Common myeloid progenitor, CD34-positive (primary cell): ENCODE data around the gene ZGRF1.

Experiments used
- CTCF ChIA-PET: fragments of 350-600 bp; sonication (Branson Sonifier 250); formaldehyde crosslinking; loops from one replicate; lab custom pipeline; 2021; ENCODE audit warnings: antibody characterized with exemption; lab: Charles Lee
- POLR2A ChIA-PET: fragments of 350-600 bp; sonication (Branson Sonifier 250); formaldehyde crosslinking; loops from one replicate; lab custom pipeline; 2021; ENCODE audit warnings: antibody characterized with exemption; lab: Charles Lee
- DNase-seq, 3 donors: peaks; one replicate each; pipeline versions ENCODE4 v3.0.0 to v3.0.0-alpha.2; 2013
- H3K27ac ChIP-seq, 2 experiments: 1 replicate in 1 of 2; 2 replicates in 1 of 2; pipeline ENCODE4 v1.7.0; 2013; ENCODE audit warnings: inconsistent platforms in 2 of 2, low read length in 2 of 2, mild to moderate bottlenecking in 2 of 2, low read depth in 1 of 2, moderate library complexity in 1 of 2; ENCODE audit not compliant: severe bottlenecking in 2 of 2, insufficient read depth in 1 of 2, poor library complexity in 1 of 2
- H3K27me3 ChIP-seq, 5 experiments: replicated peaks in 2 of 5; 1 replicate in 3 of 5; 2 replicates in 2 of 5; pipeline versions ENCODE4 v1.6.1 to v1.7.0; 2013; ENCODE audit warnings: low read length in 4 of 5, mild to moderate bottlenecking in 2 of 5, moderate library complexity in 2 of 5, inconsistent platforms in 1 of 5; ENCODE audit not compliant: insufficient read depth in 5 of 5, control insufficient read depth in 4 of 5
- H3K36me3 ChIP-seq, 4 experiments: 1 replicate in 2 of 4; 2 replicates in 2 of 4; pipeline versions ENCODE4 v1.6.1 to v1.7.0; 2013; ENCODE audit warnings: low read length in 3 of 4, control low read depth in 1 of 4, mild to moderate bottlenecking in 1 of 4; ENCODE audit not compliant: control insufficient read depth in 4 of 4, insufficient read depth in 4 of 4
- H3K4me1 ChIP-seq, 4 experiments: 1 replicate in 3 of 4; 2 replicates in 1 of 4; pipeline versions ENCODE4 v1.6.1 to v1.7.1; 2013; ENCODE audit warnings: low read length in 3 of 4, mild to moderate bottlenecking in 3 of 4, control low read depth in 1 of 4, inconsistent platforms in 1 of 4, moderate library complexity in 1 of 4; ENCODE audit not compliant: control insufficient read depth in 4 of 4, insufficient read depth in 4 of 4; ENCODE audit errors: control extremely low read depth in 1 of 4
- H3K4me3 ChIP-seq, 7 experiments: 1 replicate in 4 of 7; 2 replicates in 3 of 7; pipeline versions ENCODE4 v1.5.1 to v1.7.0; 2013; ENCODE audit warnings: mild to moderate bottlenecking in 7 of 7, low read length in 6 of 7, moderate library complexity in 6 of 7, inconsistent platforms in 2 of 7, low read depth in 2 of 7, control low read depth in 1 of 7; ENCODE audit not compliant: insufficient read depth in 4 of 7, control insufficient read depth in 1 of 7; ENCODE audit errors: extremely low read depth in 1 of 7
- H3K9me3 ChIP-seq, 5 experiments: 1 replicate in 4 of 5; 2 replicates in 1 of 5; pipeline versions ENCODE4 v1.6.1 to v1.7.1; 2013; ENCODE audit warnings: low read length in 4 of 5, mild to moderate bottlenecking in 2 of 5, inconsistent platforms in 1 of 5, low read depth in 1 of 5, moderate library complexity in 1 of 5; ENCODE audit not compliant: control insufficient read depth in 4 of 5, insufficient read depth in 2 of 5; ENCODE audit errors: control extremely low read depth in 1 of 5
- WGBS: methylation state at CpG from one replicate; pipeline ENCODE4 v1.1.5; 2013; ENCODE audit not compliant: insufficient coverage; 5-methylcytosine and 5-hydroxymethylcytosine counted together

The ZGRF1 gene

DNA sequence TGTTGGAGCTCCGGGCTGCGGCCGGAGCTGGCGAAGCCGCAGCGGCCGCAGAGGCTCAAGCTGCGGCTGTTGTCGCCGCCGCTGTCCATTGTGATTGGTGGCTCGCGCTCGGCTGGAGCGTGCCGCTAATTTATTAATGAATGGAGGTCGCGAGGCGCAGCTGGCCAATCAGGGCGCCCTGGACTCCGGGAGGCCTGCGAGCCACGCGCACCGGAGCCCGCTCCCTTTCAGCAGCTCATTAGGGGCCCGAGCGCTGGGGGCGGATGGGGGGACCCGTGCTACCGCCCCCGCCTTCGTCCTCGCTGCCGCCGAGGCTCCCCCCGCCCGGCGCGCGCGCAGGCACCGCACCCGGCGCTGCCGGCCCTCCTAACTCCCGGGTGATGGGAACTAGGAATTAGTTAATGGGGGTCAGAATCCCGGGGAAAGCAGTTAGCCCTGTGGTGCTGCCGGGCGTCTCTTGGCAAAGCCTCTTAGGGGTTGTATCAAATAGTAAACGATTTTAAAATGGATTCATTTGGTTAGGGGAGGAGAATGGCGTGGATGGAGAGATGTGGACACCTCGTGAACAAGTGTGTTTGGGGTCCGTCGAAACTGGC lies 120.1 kb downstream of the ZGRF1 start:
- Histone ChIP-seq H3K4me1 (peaks cover 0 to 37% (median 33%) of the 10 kb centered on the region in 4 experiments), H3K9me3 (peaks cover 0 to 11% (median 7%) of the 10 kb centered on the region in 5 experiments), H3K4me3 (peak overlapping the region in 3 of 7 experiments; percentile 26 to 52 (median 49)), H3K27me3 (peaks cover 48 to 100% (median 75%) of the 10 kb centered on the region in 5 experiments), H3K27ac (no peak overlapping the region), H3K36me3 (no peaks in the 10 kb centered on the region)
- 1% methylated on average over 50 of the region's 55 CpGs for WGBS
- ChIA-PET POLR2A (no interaction called here), CTCF (no interaction called here)
- peak in 1 of 3 donors; percentile 44 for DNase-seq

DNA sequence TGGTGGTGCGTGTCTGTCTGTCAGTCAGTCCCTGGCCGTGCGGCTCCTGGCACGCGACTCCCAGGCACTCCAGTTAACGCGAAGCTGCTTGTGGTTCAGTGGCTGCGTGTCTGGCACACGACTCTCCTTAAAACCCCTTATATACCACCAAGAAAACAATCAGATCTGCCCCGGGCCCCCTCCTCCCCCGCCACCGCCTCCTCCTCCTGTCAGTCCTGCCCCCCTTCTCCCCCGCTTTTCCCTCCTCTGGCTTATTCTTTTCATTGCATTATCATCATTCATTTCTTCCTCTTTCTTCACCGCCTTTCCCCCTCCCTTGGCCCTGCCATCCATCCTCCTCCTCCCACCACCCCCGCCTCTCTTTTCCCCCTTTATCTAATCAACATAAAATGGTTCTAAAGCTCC lies 120.6 kb downstream of the ZGRF1 start, which contains the start of gene NEUROG2:
NEUROG2 (minus strand) TSS at position 115 of the 405 bp plus-strand sequence. CDS start 705 bp downstream, outside the sequence.
- CTCF ChIA-PET, result no interaction called here
- Histone ChIP-seq H3K27ac (no peak within 1 kb of the TSS), H3K9me3 (peaks cover 0 to 11% (median 7%) of the 10 kb centered on the region in 5 experiments), H3K36me3 (no peaks in the 10 kb centered on the region), H3K4me1 (peaks cover 0 to 41% (median 35%) of the 10 kb centered on the region in 4 experiments), H3K4me3 (peak within 1 kb of the TSS; percentile 36 to 81 (median 68)), H3K27me3 (peaks cover 43 to 100% (median 74%) of the 10 kb centered on the region in 5 experiments)
- DNase-seq, result no peak
- POLR2A ChIA-PET, result no interaction called here
- 0% methylated on average over 10 of the region's 15 CpGs for WGBS

DNA sequence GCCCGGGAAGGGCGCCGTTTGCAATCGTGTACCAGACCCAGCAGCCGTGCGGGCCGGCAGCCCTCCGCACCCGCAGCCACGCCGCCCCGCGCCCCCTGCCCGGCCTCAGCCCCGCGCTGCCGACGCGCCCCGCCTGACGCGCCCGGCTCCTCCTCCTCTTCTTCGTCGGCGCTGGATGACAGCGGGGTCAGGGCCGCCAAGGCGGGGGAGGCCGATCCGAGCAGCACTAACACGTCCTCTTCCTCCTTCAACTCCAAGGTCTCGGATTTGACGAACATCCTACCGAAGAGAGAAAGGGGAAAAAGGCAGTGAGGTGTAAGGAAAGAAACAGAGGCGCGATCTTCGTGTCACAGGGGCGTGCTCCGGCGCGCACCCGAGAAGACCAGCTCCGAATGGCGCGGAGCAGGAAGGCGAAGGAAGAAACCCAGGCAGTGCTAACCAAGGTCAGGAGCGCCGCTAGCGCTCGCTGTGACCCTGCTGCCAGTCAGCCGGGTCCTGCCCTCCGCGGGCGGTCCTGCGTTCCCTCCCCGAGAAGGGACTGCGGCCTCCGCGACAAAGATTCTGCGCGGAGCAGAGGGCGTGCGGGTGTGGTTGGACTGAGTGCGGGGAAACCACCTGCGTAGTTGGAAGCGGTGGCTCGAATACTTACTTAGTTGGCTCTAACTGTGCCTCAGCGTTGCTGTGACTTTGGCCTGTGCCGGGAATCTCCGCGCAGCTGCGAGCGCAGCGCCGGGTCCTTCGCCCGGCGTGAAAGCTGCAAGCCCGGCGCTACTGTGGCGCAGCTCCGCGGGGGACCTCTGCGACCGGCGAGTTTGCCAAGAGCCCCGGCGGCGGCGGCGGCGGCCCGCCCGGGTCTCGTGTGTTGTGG lies 121.3 kb downstream of the ZGRF1 start:
- Histone ChIP-seq H3K36me3 (no peaks in the 10 kb centered on the region), H3K4me3 (peak overlapping the region; percentile 36 to 81 (median 68)), H3K27ac (no peak overlapping the region), H3K4me1 (peaks cover 0 to 44% (median 40%) of the 10 kb centered on the region in 4 experiments), H3K9me3 (peaks cover 0 to 11% (median 7%) of the 10 kb centered on the region in 5 experiments), H3K27me3 (peaks cover 43 to 100% (median 72%) of the 10 kb centered on the region in 5 experiments)
- CTCF ChIA-PET, result no interaction called here
- POLR2A ChIA-PET, result no interaction called here
- WGBS, result 0% methylated on average over 56 of the region's 96 CpGs
- peak in 2 of 3 donors; percentile 66 to 67 for DNase-seq

DNA sequence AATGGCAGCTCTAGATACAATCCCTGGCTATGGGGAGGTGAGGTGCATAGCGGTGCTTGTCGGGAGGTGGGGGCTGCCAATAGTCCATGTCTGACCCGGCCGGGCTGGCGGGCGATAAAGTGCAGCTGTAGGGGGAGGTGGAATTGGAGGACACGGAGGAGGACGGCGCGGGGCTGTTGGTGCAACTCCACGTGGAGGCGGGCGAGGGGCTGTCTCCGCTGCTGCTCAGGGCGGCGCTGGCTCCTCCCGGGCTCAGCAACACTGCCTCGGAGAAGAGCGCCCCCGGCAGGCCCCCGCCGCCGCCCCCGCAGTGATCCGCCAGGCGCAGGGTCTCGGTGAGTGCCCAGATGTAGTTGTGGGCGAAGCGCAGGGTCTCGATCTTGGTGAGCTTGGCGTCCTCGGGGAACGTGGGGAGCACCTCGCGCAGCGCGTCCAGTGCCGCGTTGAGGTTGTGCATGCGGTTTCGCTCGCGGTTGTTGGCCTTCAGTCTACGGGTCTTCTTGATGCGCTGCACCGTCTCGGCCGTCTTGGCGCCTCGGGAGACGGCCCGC lies 122.0 kb downstream of the ZGRF1 start:
- CTCF ChIA-PET, result no interaction called here
- H3K36me3 ChIP-seq, result no peaks in the 10 kb centered on the region
- peaks cover 37 to 100% (median 70%) of the 10 kb centered on the region in 5 experiments for H3K27me3 ChIP-seq
- POLR2A ChIA-PET, result no interaction called here
- H3K4me1 ChIP-seq, result peaks cover 0 to 48% (median 45%) of the 10 kb centered on the region in 4 experiments
- H3K27ac ChIP-seq, result no peak overlapping the region
- WGBS, result under 1% methylated on average over 44 of the region's 52 CpGs
- peaks cover 0 to 5% (median 1%) of the 10 kb centered on the region in 5 experiments for H3K9me3 ChIP-seq
- peak overlapping the region in 6 of 7 experiments; percentile 58 to 81 (median 70) for H3K4me3 ChIP-seq
- DNase-seq, result peak in 1 of 3 donors; percentile 43

DNA sequence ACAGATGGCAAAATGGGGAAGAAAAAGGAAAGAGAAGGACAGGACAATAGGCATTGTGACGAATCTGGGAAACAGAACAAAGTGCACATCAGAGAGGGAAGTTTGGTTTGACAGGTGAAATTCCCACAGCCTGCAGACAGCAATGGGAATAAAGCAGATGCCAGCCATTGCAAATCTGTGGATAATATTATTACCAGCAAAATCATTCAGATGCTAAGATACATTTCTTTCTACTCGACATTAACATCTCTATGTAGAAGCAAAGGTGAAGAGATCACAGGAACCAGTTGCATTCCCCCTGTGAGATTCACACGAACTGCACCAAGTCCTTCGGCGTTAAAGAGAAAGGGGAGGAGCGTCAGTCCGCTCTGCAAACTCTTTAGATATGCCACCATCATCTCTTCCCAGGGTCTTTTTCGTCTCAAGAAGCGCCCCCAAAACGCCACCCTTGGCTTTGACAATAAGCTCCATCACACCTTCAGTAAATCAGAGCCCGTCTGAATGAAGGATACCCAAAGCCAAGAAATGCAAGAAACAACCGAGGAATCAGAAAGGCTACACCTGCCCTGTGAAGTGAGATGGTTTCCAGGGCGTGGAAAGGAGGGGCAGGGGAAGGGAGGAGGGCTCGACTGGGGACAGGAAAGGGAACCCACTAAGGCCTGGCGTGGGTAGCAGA lies 122.6 kb downstream of the ZGRF1 start:
- H3K36me3 ChIP-seq, result no peaks in the 10 kb centered on the region
- H3K4me3 ChIP-seq, result peak overlapping the region in 2 of 7 experiments; percentile 11 to 81
- DNase-seq, result peak in 1 of 3 donors; percentile 44
- 1% methylated on average over 13 of the region's 15 CpGs for WGBS
- peaks cover 0 to 53% (median 49%) of the 10 kb centered on the region in 4 experiments for H3K4me1 ChIP-seq
- peaks cover 33 to 100% (median 74%) of the 10 kb centered on the region in 5 experiments for H3K27me3 ChIP-seq
- H3K27ac ChIP-seq, result no peak overlapping the region
- H3K9me3 ChIP-seq, result peaks cover 0 to 2% (median 0%) of the 10 kb centered on the region in 5 experiments
- CTCF ChIA-PET, result no interaction called here
- POLR2A ChIA-PET, result no interaction called here

DNA sequence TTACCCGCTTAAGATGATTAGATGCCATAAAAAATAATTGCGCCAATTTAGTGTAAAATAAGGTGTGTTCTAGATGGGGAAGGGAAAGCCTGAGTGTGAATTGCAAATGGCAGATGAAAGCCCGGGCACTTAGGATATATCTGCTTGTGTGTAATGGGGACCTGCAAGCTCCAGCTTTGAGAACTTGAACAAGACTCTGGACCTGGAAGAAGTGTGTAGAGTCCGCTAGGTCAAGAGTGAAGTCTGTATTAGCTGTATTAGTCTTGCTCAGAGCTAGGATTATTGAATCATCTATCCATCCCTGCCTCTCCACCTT lies 124.9 kb downstream of the ZGRF1 start:
- Histone ChIP-seq H3K36me3 (no peaks in the 10 kb centered on the region), H3K9me3 (peaks cover 0 to 2% (median 0%) of the 10 kb centered on the region in 5 experiments), H3K27me3 (peaks cover 37 to 97% (median 73%) of the 10 kb centered on the region in 5 experiments), H3K4me3 (no peak overlapping the region), H3K27ac (no peak overlapping the region), H3K4me1 (peaks cover 0 to 45% (median 41%) of the 10 kb centered on the region in 4 experiments)
- ChIA-PET CTCF (interaction anchor here (2.1 kb wide), 1 partner anchor 11 kb away, joined by 19 read pairs; no protein-coding TSS in a partner anchor), POLR2A (no interaction called here)
- peak in 1 of 3 donors; percentile 8 for DNase-seq
- 18% methylated on average over 1 of the region's 4 CpGs for WGBS
